ENCODE measurements around the gene SLC8A2.
A peak's percentile ranks its signal among the peaks of the same experiment; 100 is the strongest.

SLC8A2 gene, protein sequence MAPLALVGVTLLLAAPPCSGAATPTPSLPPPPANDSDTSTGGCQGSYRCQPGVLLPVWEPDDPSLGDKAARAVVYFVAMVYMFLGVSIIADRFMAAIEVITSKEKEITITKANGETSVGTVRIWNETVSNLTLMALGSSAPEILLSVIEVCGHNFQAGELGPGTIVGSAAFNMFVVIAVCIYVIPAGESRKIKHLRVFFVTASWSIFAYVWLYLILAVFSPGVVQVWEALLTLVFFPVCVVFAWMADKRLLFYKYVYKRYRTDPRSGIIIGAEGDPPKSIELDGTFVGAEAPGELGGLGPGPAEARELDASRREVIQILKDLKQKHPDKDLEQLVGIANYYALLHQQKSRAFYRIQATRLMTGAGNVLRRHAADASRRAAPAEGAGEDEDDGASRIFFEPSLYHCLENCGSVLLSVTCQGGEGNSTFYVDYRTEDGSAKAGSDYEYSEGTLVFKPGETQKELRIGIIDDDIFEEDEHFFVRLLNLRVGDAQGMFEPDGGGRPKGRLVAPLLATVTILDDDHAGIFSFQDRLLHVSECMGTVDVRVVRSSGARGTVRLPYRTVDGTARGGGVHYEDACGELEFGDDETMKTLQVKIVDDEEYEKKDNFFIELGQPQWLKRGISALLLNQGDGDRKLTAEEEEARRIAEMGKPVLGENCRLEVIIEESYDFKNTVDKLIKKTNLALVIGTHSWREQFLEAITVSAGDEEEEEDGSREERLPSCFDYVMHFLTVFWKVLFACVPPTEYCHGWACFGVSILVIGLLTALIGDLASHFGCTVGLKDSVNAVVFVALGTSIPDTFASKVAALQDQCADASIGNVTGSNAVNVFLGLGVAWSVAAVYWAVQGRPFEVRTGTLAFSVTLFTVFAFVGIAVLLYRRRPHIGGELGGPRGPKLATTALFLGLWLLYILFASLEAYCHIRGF

GRCh38 chr19:47471733-47472457 lies at the start of gene SLC8A2:
TSS of gene SLC8A2 (minus strand) at chr19:47471893. CDS start at chr19:47466403, 5,490 bp downstream.
- Histone ChIP-seq H3K9ac (ENCODE audit: insufficient read length, low read depth) (peak within 1 kb of the TSS; percentile 51), H3K27me3 (ENCODE audit: insufficient read depth, insufficient read length) (no peaks in the 10 kb centered on the region), H3K4me3 (ENCODE audit: insufficient read length, low read depth) (peak within 1 kb of the TSS; percentile 54), H3K36me3 (ENCODE audit: insufficient read depth, insufficient read length, low read length) (peaks cover 12% of the 10 kb centered on the region), H3K4me1 (ENCODE audit: insufficient read depth, insufficient read length) (peaks cover 9% of the 10 kb centered on the region), H3K9me3 (ENCODE audit: insufficient read depth, low read length) (no peaks in the 10 kb centered on the region)
- peak; percentile 80 for DNase-seq (ENCODE audit: low read depth, low spot score)
- TF ChIP-seq SUZ12 (IDR thresholded peaks at IDR 0.05; ENCODE audit: extremely low read depth, insufficient read depth, insufficient read length) = no peak
- TF ChIP-seq ZNF274 (IDR thresholded peaks at IDR 0.05; ENCODE audit: low read depth, low read length) = no peak
- no peak for TF ChIP-seq YY1 (IDR thresholded peaks at IDR 0.05; ENCODE audit: insufficient read depth, insufficient read length)

DNA sequence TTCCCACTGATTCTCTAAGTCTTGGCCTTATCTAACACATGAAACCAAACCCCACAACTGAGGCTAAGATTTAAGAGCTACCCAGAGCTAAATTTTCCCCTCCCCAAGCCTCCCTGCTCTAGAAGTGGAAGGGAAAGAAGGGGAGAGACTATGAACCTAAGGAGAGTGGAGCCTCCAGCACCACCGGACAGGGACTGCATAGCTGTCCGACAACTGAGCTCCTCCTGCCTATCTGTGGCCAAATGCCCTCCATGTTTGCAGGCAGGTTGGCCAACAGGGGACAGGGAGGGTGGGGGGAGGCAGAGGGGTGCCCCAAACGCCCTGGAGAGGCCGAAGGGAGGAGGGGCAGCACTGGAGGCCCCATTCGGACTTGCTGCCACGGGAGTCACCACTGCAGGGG lies 49.1 kb upstream of the SLC8A2 start:
- no peak for TF ChIP-seq SUZ12 (IDR thresholded peaks at IDR 0.05; ENCODE audit: extremely low read depth, insufficient read depth, insufficient read length)
- no peak for TF ChIP-seq ZNF274 (IDR thresholded peaks at IDR 0.05; ENCODE audit: low read depth, low read length)
- no peak for TF ChIP-seq YY1 (IDR thresholded peaks at IDR 0.05; ENCODE audit: insufficient read depth, insufficient read length)
- no peaks in the 10 kb centered on the region for H3K27me3 ChIP-seq (ENCODE audit: insufficient read depth, insufficient read length)
- no peak overlapping the region for H3K9ac ChIP-seq (ENCODE audit: insufficient read length, low read depth)
- no peak overlapping the region for H3K4me3 ChIP-seq (ENCODE audit: insufficient read length, low read depth)
- no peaks in the 10 kb centered on the region for H3K9me3 ChIP-seq (ENCODE audit: insufficient read depth, low read length)
- no peaks in the 10 kb centered on the region for H3K36me3 ChIP-seq (ENCODE audit: insufficient read depth, insufficient read length, low read length)
- no peaks in the 10 kb centered on the region for H3K4me1 ChIP-seq (ENCODE audit: insufficient read depth, insufficient read length)
- no peak for DNase-seq (ENCODE audit: low read depth, low spot score)

DNA sequence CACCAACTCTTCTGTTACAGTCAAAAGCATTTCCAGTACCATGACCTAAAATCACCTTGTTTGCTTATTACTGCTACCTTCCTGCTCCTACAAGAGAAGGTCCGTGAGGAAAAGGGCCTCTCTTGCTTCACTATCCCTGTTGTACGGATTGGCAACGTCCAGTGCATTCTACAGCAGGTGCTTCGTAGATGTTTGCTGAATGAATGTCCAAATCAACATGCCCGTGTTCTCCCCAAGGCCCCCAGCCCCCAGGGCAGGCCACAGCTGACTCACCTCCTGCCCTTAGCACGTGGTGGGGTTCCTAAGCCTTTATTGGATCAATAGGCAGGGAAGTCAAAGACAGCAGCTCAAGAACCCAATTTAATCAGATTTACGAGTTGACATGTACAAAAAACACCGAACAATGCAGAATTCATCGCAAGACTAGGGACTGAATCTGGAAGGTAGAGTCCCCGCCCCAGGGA lies 48.7 kb upstream of the SLC8A2 start:
- no peak overlapping the region for H3K4me3 ChIP-seq (ENCODE audit: insufficient read length, low read depth)
- no peak for DNase-seq (ENCODE audit: low read depth, low spot score)
- no peaks in the 10 kb centered on the region for H3K27me3 ChIP-seq (ENCODE audit: insufficient read depth, insufficient read length)
- H3K9ac ChIP-seq (ENCODE audit: insufficient read length, low read depth) = no peak overlapping the region
- TF ChIP-seq YY1 (IDR thresholded peaks at IDR 0.05; ENCODE audit: insufficient read depth, insufficient read length) = no peak
- no peak for TF ChIP-seq SUZ12 (IDR thresholded peaks at IDR 0.05; ENCODE audit: extremely low read depth, insufficient read depth, insufficient read length)
- TF ChIP-seq ZNF274 (IDR thresholded peaks at IDR 0.05; ENCODE audit: low read depth, low read length) = no peak
- no peaks in the 10 kb centered on the region for H3K36me3 ChIP-seq (ENCODE audit: insufficient read depth, insufficient read length, low read length)
- H3K9me3 ChIP-seq (ENCODE audit: insufficient read depth, low read length) = no peaks in the 10 kb centered on the region
- H3K4me1 ChIP-seq (ENCODE audit: insufficient read depth, insufficient read length) = no peaks in the 10 kb centered on the region

DNA sequence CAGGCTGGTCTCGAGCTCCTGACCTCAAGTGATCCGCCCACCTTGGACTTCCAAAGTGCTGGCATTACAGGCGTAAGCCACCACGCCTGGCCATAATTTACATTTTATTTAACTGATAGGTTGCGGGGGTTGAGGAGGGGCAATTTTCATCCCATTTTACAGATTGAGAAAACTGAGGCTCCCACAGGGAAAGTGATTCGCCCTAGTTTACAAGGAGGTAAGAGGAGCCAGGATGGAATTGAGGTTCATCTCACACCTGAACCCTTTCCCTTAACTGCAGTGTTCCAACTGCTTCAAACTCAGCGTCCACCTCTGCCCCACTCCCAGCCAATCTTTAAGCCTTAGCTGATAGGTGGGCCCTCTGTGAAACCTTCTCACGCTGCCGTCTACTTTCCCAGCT lies 47.2 kb upstream of the SLC8A2 start:
- H3K4me1 ChIP-seq (ENCODE audit: insufficient read depth, insufficient read length) = no peaks in the 10 kb centered on the region

DNA sequence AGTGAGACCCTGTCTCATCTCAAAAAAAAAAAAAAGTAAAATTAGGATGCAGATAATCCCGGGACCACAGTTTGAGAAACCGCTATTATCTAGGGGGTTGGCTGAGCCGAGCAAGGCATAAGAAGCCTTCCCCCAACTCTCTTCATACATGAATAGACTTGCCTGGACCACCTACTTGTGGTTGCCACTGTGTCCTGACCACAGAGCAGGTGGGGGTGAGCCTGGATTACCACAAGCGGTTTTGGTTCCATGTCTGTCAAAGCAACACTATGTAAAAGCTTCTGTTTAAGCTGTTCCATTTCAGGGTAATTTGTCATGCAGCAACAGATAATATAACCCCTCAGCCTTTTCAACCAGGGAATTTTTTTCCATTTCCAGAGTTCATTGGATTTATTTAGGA lies 46.4 kb upstream of the SLC8A2 start:
- TF ChIP-seq ZNF274 (IDR thresholded peaks at IDR 0.05; ENCODE audit: low read depth, low read length) = no peak
- TF ChIP-seq SUZ12 (IDR thresholded peaks at IDR 0.05; ENCODE audit: extremely low read depth, insufficient read depth, insufficient read length) = no peak
- TF ChIP-seq YY1 (IDR thresholded peaks at IDR 0.05; ENCODE audit: insufficient read depth, insufficient read length) = no peak
- Histone ChIP-seq H3K4me3 (ENCODE audit: insufficient read length, low read depth) (no peak overlapping the region), H3K9ac (ENCODE audit: insufficient read length, low read depth) (no peak overlapping the region), H3K9me3 (ENCODE audit: insufficient read depth, low read length) (no peaks in the 10 kb centered on the region), H3K36me3 (ENCODE audit: insufficient read depth, insufficient read length, low read length) (no peaks in the 10 kb centered on the region), H3K27me3 (ENCODE audit: insufficient read depth, insufficient read length) (no peaks in the 10 kb centered on the region), H3K4me1 (ENCODE audit: insufficient read depth, insufficient read length) (no peaks in the 10 kb centered on the region)
- DNase-seq (ENCODE audit: low read depth, low spot score) = no peak

More for the DNA sequence above, 47.2 kb upstream of the SLC8A2 start:
- no peaks in the 10 kb centered on the region for H3K9me3 ChIP-seq (ENCODE audit: insufficient read depth, low read length)
- H3K36me3 ChIP-seq (ENCODE audit: insufficient read depth, insufficient read length, low read length) = no peaks in the 10 kb centered on the region
- no peak overlapping the region for H3K4me3 ChIP-seq (ENCODE audit: insufficient read length, low read depth)
- H3K27me3 ChIP-seq (ENCODE audit: insufficient read depth, insufficient read length) = no peaks in the 10 kb centered on the region
- TF ChIP-seq ZNF274 (IDR thresholded peaks at IDR 0.05; ENCODE audit: low read depth, low read length) (no peak), YY1 (IDR thresholded peaks at IDR 0.05; ENCODE audit: insufficient read depth, insufficient read length) (no peak), SUZ12 (IDR thresholded peaks at IDR 0.05; ENCODE audit: extremely low read depth, insufficient read depth, insufficient read length) (no peak)
- DNase-seq (ENCODE audit: low read depth, low spot score) = no peak
- H3K9ac ChIP-seq (ENCODE audit: insufficient read length, low read depth) = peak overlapping the region; percentile 17

- DNase-seq (ENCODE audit: low read depth, low spot score) = peak; percentile 97
- Histone ChIP-seq H3K4me3 (ENCODE audit: insufficient read length, low read depth) (peak within 1 kb of the TSS; percentile 97), H3K36me3 (ENCODE audit: insufficient read depth, insufficient read length, low read length) (peaks cover 6% of the 10 kb centered on the region)
Observed at GRCh38 chr19:47514869-47515588, 43.3 kb upstream of the SLC8A2 start, which contains the start of gene NAPA. TSS of gene NAPA (minus strand) at chr19:47515063. CDS start at chr19:47514940, 123 bp downstream.

More at GRCh38 chr19:47514869-47515588, 43.3 kb upstream of the SLC8A2 start, which contains the start of gene NAPA:
- H3K27me3 ChIP-seq (ENCODE audit: insufficient read depth, insufficient read length) = no peaks in the 10 kb centered on the region
- peaks cover 2% of the 10 kb centered on the region for H3K4me1 ChIP-seq (ENCODE audit: insufficient read depth, insufficient read length)
- TF ChIP-seq SUZ12 (IDR thresholded peaks at IDR 0.05; ENCODE audit: extremely low read depth, insufficient read depth, insufficient read length) (no peak), YY1 (IDR thresholded peaks at IDR 0.05; ENCODE audit: insufficient read depth, insufficient read length) (no peak), ZNF274 (IDR thresholded peaks at IDR 0.05; ENCODE audit: low read depth, low read length) (no peak)
- no peaks in the 10 kb centered on the region for H3K9me3 ChIP-seq (ENCODE audit: insufficient read depth, low read length)
- H3K9ac ChIP-seq (ENCODE audit: insufficient read length, low read depth) = peak within 1 kb of the TSS; percentile 98

All from NT2/D1 (cell line).